Endothelial cell of umbilical vein (primary cell): ENCODE data around the gene ZNF503.
A peak's percentile ranks its signal among the peaks of the same experiment; 100 is the strongest.

Experiments used
- CTCF ChIP-seq, 2 donors: IDR thresholded peaks; 1 replicate in 1 of 2; 2 replicates in 1 of 2; pipeline ENCODE4 v1.5.1; 2011; ENCODE audit warnings: low read length in 2 of 2, mild to moderate bottlenecking in 2 of 2, moderate library complexity in 2 of 2, control low read depth in 1 of 2, inconsistent platforms in 1 of 2, low read depth in 1 of 2; ENCODE audit not compliant: insufficient read depth in 1 of 2; ENCODE audit errors: extremely low read depth in 1 of 2
- EZH2 ChIP-seq: IDR thresholded peaks from 2 replicates; pipeline ENCODE4 v1.6.1; 2012; ENCODE audit warnings: borderline replicate concordance, low read depth, mild to moderate bottlenecking, moderate library complexity, low read length, inconsistent platforms; ENCODE audit not compliant: severe bottlenecking
- MAX ChIP-seq: IDR thresholded peaks from 2 replicates; pipeline ENCODE4 v1.6.1; 2011; ENCODE audit not compliant: insufficient read depth, insufficient read length
- POLR2A ChIP-seq: IDR thresholded peaks from 2 replicates; pipeline ENCODE4 v1.6.1; 2012; ENCODE audit warnings: low read depth, mild to moderate bottlenecking, control low read depth, low read length

GRCh38 chr10:75407713-75408508 lies 6.3 kb upstream of the ZNF503 start:
- TF ChIP-seq CTCF (IDR thresholded peaks at IDR 0.05; ENCODE audit: extremely low read depth in 1 of 2, insufficient read depth in 1 of 2, low read depth in 1 of 2, low read length in 2 of 2) (no peak), EZH2 (peak; percentile 83), POLR2A (no peak), MAX (no peak)
